PC-3 (cell line): ENCODE measurements around the gene CBX2.

ENCODE experiments used
- EZH2 ChIP-seq: fragments of 300-600 bp; sonication (generic); IDR thresholded peaks from one replicate; pipeline ENCODE4 v1.6.1; 2017; ENCODE audit warnings: antibody characterized with exemption, mild to moderate bottlenecking, low read length; ENCODE audit not compliant: unreplicated experiment
- EZH2phosphoT487 ChIP-seq: fragments of 300-600 bp; sonication (generic); IDR thresholded peaks from 2 replicates; pipeline ENCODE4 v1.6.1; 2018; ENCODE audit warnings: mild to moderate bottlenecking, antibody characterized with exemption, low read length, borderline replicate concordance
- TF ChIP-seq, protein P1 (sequence below): fragments of 300-600 bp; sonication (generic); conservative IDR thresholded peaks from 2 replicates; pipeline ENCODE4 v1.5.1; 2017; ENCODE audit warnings: antibody characterized with exemption, low read depth, mild to moderate bottlenecking, low read length

DNA sequence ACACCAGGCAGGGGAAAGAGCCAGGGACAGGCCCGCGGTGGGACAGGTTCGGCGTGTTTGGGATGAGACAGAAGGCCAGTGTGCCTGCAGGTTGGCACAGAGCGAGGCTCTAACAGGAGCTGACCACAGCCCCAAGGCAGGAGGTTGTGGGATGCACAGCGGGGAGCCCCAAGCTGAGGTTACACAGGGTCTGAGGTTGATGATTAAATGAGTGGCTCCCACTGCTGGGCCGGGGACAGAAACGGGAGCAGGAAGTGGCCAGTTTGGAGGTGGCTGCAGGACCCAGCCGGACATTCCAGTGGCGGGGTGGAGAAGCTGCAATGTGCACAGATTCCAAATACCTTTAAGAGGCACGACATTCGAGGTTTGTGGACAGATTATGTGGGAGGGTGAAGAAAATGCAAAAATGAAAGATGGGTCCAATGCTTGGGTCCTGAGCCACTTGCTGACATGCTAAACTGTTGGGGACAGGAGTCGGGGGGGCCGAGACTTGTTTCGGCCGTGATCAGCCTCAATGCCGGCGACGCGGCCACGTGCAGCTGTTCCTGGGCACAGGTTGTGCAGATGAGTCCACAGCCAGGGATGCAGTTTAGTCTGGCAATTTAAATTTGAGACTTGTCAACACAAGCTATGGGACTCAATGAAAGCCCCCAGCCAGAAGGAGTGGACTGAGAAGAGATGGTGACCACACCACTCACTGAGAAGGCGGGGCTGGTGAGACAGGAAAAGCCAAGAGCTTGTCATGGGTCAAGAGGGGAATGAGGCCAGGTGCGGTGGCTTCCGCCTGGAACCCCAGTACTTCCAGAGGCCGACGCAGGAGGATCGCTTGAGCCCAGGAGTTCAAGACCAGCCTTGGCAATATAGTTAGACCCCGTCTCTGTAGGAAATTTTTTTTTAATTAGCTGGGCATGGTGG, 38.5 kb upstream of the CBX2 start:
- no peak for TF ChIP-seq EZH2phosphoT487
- TF ChIP-seq, protein P1, sequence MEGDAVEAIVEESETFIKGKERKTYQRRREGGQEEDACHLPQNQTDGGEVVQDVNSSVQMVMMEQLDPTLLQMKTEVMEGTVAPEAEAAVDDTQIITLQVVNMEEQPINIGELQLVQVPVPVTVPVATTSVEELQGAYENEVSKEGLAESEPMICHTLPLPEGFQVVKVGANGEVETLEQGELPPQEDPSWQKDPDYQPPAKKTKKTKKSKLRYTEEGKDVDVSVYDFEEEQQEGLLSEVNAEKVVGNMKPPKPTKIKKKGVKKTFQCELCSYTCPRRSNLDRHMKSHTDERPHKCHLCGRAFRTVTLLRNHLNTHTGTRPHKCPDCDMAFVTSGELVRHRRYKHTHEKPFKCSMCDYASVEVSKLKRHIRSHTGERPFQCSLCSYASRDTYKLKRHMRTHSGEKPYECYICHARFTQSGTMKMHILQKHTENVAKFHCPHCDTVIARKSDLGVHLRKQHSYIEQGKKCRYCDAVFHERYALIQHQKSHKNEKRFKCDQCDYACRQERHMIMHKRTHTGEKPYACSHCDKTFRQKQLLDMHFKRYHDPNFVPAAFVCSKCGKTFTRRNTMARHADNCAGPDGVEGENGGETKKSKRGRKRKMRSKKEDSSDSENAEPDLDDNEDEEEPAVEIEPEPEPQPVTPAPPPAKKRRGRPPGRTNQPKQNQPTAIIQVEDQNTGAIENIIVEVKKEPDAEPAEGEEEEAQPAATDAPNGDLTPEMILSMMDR: no peak
- TF ChIP-seq EZH2: no peak
